ENCODE data around the gene RPS6KB2. TPM values are rescaled to one million over a fixed set of nuclear protein-coding genes. Genes with fewer than 3 reads are reported as not detected.

Gene RPS6KB2
- total RNA-seq, 1 donor: 36.9 TPM

DNA sequence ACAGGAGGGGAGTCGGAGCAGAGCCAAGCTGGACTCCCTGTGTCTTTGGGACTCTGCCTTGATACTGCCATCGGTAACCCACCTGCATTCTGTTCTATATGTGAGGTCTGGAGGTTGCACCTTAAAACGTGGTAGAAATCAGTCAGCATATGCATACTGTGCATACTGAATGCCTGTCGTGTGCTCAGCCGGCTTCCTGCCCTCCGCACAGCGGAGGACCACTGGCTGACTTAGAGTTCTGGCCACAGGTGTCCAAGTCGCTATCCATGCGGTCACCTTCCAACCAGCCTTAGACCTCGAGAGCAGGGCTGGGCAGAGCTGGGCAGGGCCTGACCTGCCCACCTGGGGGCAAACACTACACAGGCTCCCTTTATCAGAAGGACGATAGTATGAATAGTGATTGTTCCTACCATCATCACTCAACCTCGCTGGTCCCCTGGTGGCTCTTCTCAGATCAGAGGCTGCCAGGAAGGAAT, 20.6 kb upstream of the RPS6KB2 start:
- no peak for DNase-seq (ENCODE audit: insufficient read length, low spot score, missing footprints)
- Histone ChIP-seq H2AFZ (ENCODE audit: low read length) (no peak overlapping the region), H3K27me3 (ENCODE audit: insufficient read depth, low read length) (peaks cover 50% of the 10 kb centered on the region), H3K4me1 (ENCODE audit: insufficient read depth, low read length) (peaks cover 4% of the 10 kb centered on the region), H3K79me2 (ENCODE audit: insufficient read depth, low read length) (no peaks in the 10 kb centered on the region), H4K20me1 (ENCODE audit: insufficient read depth, low read length) (no peaks in the 10 kb centered on the region), H3K36me3 (ENCODE audit: insufficient read depth, low read length) (no peaks in the 10 kb centered on the region), H3K4me2 (ENCODE audit: insufficient read depth, low read length) (no peak overlapping the region), H3K27ac (ENCODE audit: low read depth, low read length) (no peak overlapping the region), H3K4me3 (ENCODE audit: insufficient read depth, low read length) (no peak overlapping the region), H3K9me3 (ENCODE audit: low read depth, low read length) (no peaks in the 10 kb centered on the region)
- TF ChIP-seq, protein P1, sequence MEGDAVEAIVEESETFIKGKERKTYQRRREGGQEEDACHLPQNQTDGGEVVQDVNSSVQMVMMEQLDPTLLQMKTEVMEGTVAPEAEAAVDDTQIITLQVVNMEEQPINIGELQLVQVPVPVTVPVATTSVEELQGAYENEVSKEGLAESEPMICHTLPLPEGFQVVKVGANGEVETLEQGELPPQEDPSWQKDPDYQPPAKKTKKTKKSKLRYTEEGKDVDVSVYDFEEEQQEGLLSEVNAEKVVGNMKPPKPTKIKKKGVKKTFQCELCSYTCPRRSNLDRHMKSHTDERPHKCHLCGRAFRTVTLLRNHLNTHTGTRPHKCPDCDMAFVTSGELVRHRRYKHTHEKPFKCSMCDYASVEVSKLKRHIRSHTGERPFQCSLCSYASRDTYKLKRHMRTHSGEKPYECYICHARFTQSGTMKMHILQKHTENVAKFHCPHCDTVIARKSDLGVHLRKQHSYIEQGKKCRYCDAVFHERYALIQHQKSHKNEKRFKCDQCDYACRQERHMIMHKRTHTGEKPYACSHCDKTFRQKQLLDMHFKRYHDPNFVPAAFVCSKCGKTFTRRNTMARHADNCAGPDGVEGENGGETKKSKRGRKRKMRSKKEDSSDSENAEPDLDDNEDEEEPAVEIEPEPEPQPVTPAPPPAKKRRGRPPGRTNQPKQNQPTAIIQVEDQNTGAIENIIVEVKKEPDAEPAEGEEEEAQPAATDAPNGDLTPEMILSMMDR (IDR thresholded peaks at IDR 0.05; ENCODE audit: extremely low read depth, low read depth, low read length): no peak

DNA sequence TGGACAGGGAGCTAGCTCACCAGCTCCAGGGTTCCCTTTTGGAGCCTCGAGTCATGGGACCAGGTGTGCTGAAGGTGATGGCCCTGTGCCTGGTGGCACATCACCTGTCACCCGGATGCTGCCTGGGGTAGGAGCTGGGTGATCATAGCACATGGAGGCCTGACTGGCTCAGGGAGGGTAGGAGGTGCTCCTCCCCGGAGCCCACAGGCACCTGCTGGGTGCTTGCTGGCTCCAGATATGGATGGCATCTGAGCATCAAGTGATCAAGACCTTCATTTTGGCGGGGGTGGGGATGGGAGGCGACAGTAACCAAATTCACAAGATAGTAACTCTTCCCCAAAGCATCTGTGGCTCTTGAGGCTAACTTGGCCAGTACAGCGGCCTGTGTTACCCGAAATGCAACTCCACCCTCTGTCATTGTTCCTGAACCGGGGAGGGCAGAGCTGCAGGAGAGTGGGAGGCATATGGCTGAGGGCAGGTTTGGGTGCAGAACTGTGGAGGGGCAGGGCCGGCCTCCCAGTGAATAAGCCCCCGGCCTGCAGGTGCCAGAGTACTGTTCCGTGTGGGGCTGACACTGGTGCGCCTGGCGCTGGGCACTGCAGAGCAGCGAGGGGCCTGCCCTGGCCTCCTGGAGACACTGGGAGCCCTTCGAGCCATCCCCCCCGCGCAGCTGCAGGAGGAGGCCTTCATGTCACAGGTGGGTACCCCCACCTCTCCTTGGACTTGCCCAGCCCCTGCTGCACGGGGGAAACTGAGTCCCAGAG, 19.7 kb upstream of the RPS6KB2 start:
- H3K4me1 ChIP-seq (ENCODE audit: insufficient read depth, low read length): peaks cover 4% of the 10 kb centered on the region
- H3K4me2 ChIP-seq (ENCODE audit: insufficient read depth, low read length): no peak overlapping the region
- H3K27ac ChIP-seq (ENCODE audit: low read depth, low read length): no peak overlapping the region
- no peak overlapping the region for H3K4me3 ChIP-seq (ENCODE audit: insufficient read depth, low read length)
- H3K79me2 ChIP-seq (ENCODE audit: insufficient read depth, low read length): no peaks in the 10 kb centered on the region
- TF ChIP-seq, protein P1 (IDR thresholded peaks at IDR 0.05; ENCODE audit: extremely low read depth, low read depth, low read length): no peak
- H3K36me3 ChIP-seq (ENCODE audit: insufficient read depth, low read length): no peaks in the 10 kb centered on the region
- DNase-seq (ENCODE audit: insufficient read length, low spot score, missing footprints): no peak
- H3K27me3 ChIP-seq (ENCODE audit: insufficient read depth, low read length): peaks cover 57% of the 10 kb centered on the region
- H3K9me3 ChIP-seq (ENCODE audit: low read depth, low read length): no peaks in the 10 kb centered on the region
- H4K20me1 ChIP-seq (ENCODE audit: insufficient read depth, low read length): no peaks in the 10 kb centered on the region
- H2AFZ ChIP-seq (ENCODE audit: low read length): no peak overlapping the region

DNA sequence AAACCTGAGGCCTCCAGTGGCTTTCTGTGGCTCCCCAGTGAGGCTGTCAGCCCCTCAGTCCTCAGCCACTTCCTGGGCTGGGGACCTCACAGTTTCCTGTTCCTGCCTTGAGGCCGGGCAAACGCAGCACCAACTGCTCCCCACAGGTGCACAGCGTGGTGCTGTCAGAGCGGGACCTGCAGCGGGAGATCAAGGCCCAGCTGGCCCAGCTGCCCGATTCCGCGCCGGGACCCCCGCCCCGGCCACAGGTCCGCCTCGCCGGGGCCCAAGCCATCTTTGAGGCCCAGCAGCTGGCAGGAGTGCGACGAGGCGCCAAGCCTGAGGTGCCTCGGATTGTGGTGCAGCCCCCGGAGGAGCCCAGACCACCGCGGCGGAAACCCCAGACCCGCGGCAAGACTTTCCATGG, 19.0 kb upstream of the RPS6KB2 start:
- H2AFZ ChIP-seq (ENCODE audit: low read length): no peak overlapping the region

DNA sequence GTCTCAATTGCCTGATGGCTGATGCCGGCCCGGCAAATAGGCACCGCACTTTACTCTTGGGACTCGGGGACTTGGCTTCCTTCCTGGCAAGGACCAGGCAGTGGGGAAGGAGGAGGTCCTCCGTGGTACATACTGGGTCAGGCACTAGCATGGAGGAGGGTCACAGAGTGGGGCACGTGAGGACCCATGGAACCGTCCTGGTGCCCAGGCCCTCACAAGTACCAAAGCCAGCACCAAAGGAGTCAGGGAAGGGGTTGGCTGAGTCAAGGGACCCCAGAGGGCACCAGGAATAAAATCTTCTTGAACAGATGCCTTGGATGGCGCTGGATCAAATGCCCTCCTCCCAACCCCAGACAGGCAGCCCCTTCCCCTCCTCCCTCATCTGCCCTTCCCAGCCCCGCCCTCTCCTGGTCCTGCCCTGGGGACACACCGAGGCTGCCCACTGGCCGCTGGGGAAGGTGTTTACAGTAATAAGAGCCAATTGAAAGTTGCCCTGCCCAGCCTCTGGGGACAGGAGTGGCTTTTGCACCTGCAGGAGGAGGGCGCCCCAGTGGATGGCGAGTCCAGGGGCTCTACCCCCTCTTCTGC, 18.4 kb upstream of the RPS6KB2 start:
- Histone ChIP-seq H3K9me3 (ENCODE audit: low read depth, low read length) (no peaks in the 10 kb centered on the region), H3K4me3 (ENCODE audit: insufficient read depth, low read length) (no peak overlapping the region), H3K36me3 (ENCODE audit: insufficient read depth, low read length) (no peaks in the 10 kb centered on the region), H3K4me2 (ENCODE audit: insufficient read depth, low read length) (no peak overlapping the region), H4K20me1 (ENCODE audit: insufficient read depth, low read length) (no peaks in the 10 kb centered on the region), H3K27me3 (ENCODE audit: insufficient read depth, low read length) (peaks cover 59% of the 10 kb centered on the region), H3K79me2 (ENCODE audit: insufficient read depth, low read length) (no peaks in the 10 kb centered on the region), H3K4me1 (ENCODE audit: insufficient read depth, low read length) (peaks cover under 1% of the 10 kb centered on the region), H2AFZ (ENCODE audit: low read length) (no peak overlapping the region), H3K27ac (ENCODE audit: low read depth, low read length) (no peak overlapping the region)
- TF ChIP-seq, protein P1 (IDR thresholded peaks at IDR 0.05; ENCODE audit: extremely low read depth, low read depth, low read length): no peak
- DNase-seq (ENCODE audit: insufficient read length, low spot score, missing footprints): no peak

More for the DNA sequence above, 19.0 kb upstream of the RPS6KB2 start:
- Histone ChIP-seq H3K9me3 (ENCODE audit: low read depth, low read length) (no peaks in the 10 kb centered on the region), H3K4me1 (ENCODE audit: insufficient read depth, low read length) (peaks cover 4% of the 10 kb centered on the region), H3K27ac (ENCODE audit: low read depth, low read length) (no peak overlapping the region), H3K27me3 (ENCODE audit: insufficient read depth, low read length) (peaks cover 57% of the 10 kb centered on the region), H3K36me3 (ENCODE audit: insufficient read depth, low read length) (no peaks in the 10 kb centered on the region), H3K4me3 (ENCODE audit: insufficient read depth, low read length) (no peak overlapping the region), H3K79me2 (ENCODE audit: insufficient read depth, low read length) (no peaks in the 10 kb centered on the region), H4K20me1 (ENCODE audit: insufficient read depth, low read length) (no peaks in the 10 kb centered on the region), H3K4me2 (ENCODE audit: insufficient read depth, low read length) (no peak overlapping the region)
- no peak for DNase-seq (ENCODE audit: insufficient read length, low spot score, missing footprints)
- TF ChIP-seq, protein P1 (IDR thresholded peaks at IDR 0.05; ENCODE audit: extremely low read depth, low read depth, low read length): no peak

All from osteoblast (primary cell).